IMR-90 (cell line): ENCODE measurements around the gene PLCB4. TPM values are rescaled to one million over a fixed set of nuclear protein-coding genes. Genes with fewer than 3 reads are reported as not detected.

Experiments
- ATAC-seq: fragments of 200-7000 bp; cut with Tn5 transposase; 2 replicates; pipeline ENCODE4 v1.9.1; 2020; ENCODE audit warnings: low read depth, mild to moderate bottlenecking, moderate library complexity
- BruUV-seq: library from RNA; stranded (reverse); fragments of 400-500 nt; replicated peaks from 2 replicates; lab custom pipeline; 2021; lab: Mats Ljungman, UMichigan
- CTCF ChIA-PET: fragments of 300-600 bp; formaldehyde crosslinking; extraction: SDS; loops from one replicate; lab custom pipeline; 2021; ENCODE audit warnings: antibody characterized with exemption; lab: Yijun Ruan, JAX
- POLR2A ChIA-PET: fragments of 300-600 bp; sonication (Branson Sonifier 250); formaldehyde crosslinking; loops from one replicate; lab custom pipeline; 2022; ENCODE audit warnings: antibody characterized with exemption; ENCODE audit not compliant: unreplicated experiment; lab: Charles Lee
- DNase-seq: peaks from one replicate; pipeline ENCODE4 v3.0.0; 2013
- H2AFZ ChIP-seq: replicated peaks from 2 replicates; pipeline ENCODE3; 2013; ENCODE audit warnings: low read length, mild to moderate bottlenecking; ENCODE audit not compliant: poor library complexity
- H2AK5ac ChIP-seq: 2 replicates; pipeline ENCODE4 v1.6.1; 2013; ENCODE audit warnings: low read depth, low read length, inconsistent platforms
- H2AK9ac ChIP-seq: replicated peaks from 2 replicates; pipeline ENCODE3; 2013; ENCODE audit warnings: mild to moderate bottlenecking, low read depth, low read length, moderate library complexity; ENCODE audit not compliant: poor library complexity
- H2BK120ac ChIP-seq: 2 replicates; pipeline ENCODE4 v1.6.1; 2013; ENCODE audit warnings: low read depth, low read length, inconsistent platforms
- H2BK15ac ChIP-seq: 3 replicates; pipeline ENCODE4 v1.6.1; 2013; ENCODE audit warnings: low read depth, low read length, inconsistent platforms
- H2BK20ac ChIP-seq: 2 replicates; pipeline ENCODE4 v1.6.1; 2013; ENCODE audit warnings: low read depth, mild to moderate bottlenecking, inconsistent platforms, low read length, moderate library complexity
- H2BK5ac ChIP-seq: 2 replicates; pipeline ENCODE4 v1.6.1; 2013; ENCODE audit warnings: mild to moderate bottlenecking, low read depth, low read length, inconsistent platforms; ENCODE audit not compliant: poor library complexity, severe bottlenecking
- H3K14ac ChIP-seq: replicated peaks from 2 replicates; pipeline ENCODE4 v1.6.1; 2013; ENCODE audit warnings: low read depth, low read length, inconsistent platforms
- H3K18ac ChIP-seq: 2 replicates; pipeline ENCODE4 v1.6.1; 2013; ENCODE audit warnings: low read depth, low read length, control low read depth
- H3K23ac ChIP-seq: 2 replicates; pipeline ENCODE4 v1.6.1; 2013; ENCODE audit warnings: low read depth, low read length, inconsistent platforms
- H3K27ac ChIP-seq: 2 replicates; pipeline ENCODE4 v1.5.1; 2013; ENCODE audit warnings: mild to moderate bottlenecking, control low read depth, low read length; ENCODE audit not compliant: insufficient read depth
- H3K27me3 ChIP-seq: 2 replicates; pipeline ENCODE4 v1.6.1; 2013; ENCODE audit warnings: low read length; ENCODE audit not compliant: control insufficient read depth, insufficient read depth
- H3K36me3 ChIP-seq: 2 replicates; pipeline ENCODE4 v1.6.1; 2013; ENCODE audit warnings: low read length, mixed read lengths; ENCODE audit not compliant: control insufficient read depth, insufficient read depth
- H3K4ac ChIP-seq: 2 replicates; pipeline ENCODE4 v1.6.1; 2013; ENCODE audit warnings: low read depth, low read length, inconsistent platforms
- H3K4me1 ChIP-seq: 2 replicates; pipeline ENCODE4 v1.6.1; 2013; ENCODE audit warnings: low read length, mixed read lengths; ENCODE audit not compliant: control insufficient read depth, insufficient read depth
- H3K4me2 ChIP-seq: 2 replicates; pipeline ENCODE4 v1.6.1; 2013; ENCODE audit warnings: low read depth, mild to moderate bottlenecking, control low read depth, low read length, moderate library complexity
- H3K4me3 ChIP-seq: 2 replicates; pipeline ENCODE4 v1.5.1; 2013; ENCODE audit warnings: low read depth, mild to moderate bottlenecking, control low read depth, low read length, moderate library complexity; ENCODE audit not compliant: insufficient read depth
- H3K56ac ChIP-seq: 2 replicates; pipeline ENCODE4 v1.6.1; 2013; ENCODE audit warnings: low read length, inconsistent platforms; ENCODE audit not compliant: insufficient read depth; ENCODE audit errors: extremely low read depth
- H3K79me1 ChIP-seq, 2 experiments: 2 replicates each; pipeline ENCODE4 v1.6.1; 2013; ENCODE audit warnings: low read length in 2 of 2, inconsistent platforms in 1 of 2, low read depth in 1 of 2
- H3K9ac ChIP-seq: 2 replicates; pipeline ENCODE4 v1.6.1; 2013; ENCODE audit warnings: low read depth, low read length, control low read depth
- H3K9me1 ChIP-seq: 2 replicates; pipeline ENCODE4 v1.6.1; 2013; ENCODE audit warnings: low read length, inconsistent platforms; ENCODE audit not compliant: insufficient read depth
- H3K9me3 ChIP-seq: 2 replicates; pipeline ENCODE4 v1.6.1; 2013; ENCODE audit warnings: low read length; ENCODE audit not compliant: control insufficient read depth, insufficient read depth
- H4K20me1 ChIP-seq: 2 replicates; pipeline ENCODE4 v1.6.1; 2013; ENCODE audit warnings: low read length, inconsistent platforms; ENCODE audit not compliant: insufficient read depth
- H4K5ac ChIP-seq: 2 replicates; pipeline ENCODE4 v1.6.1; 2013; ENCODE audit warnings: mild to moderate bottlenecking, low read depth, low read length, control low read depth
- H4K8ac ChIP-seq, 2 experiments: 2 replicates each; pipeline ENCODE4 v1.6.1; 2013; ENCODE audit warnings: low read depth in 2 of 2, low read length in 2 of 2, control low read depth in 1 of 2, inconsistent platforms in 1 of 2
- H4K91ac ChIP-seq: 2 replicates; pipeline ENCODE4 v1.6.1; 2013; ENCODE audit warnings: low read depth, low read length, inconsistent platforms; ENCODE audit not compliant: insufficient read depth
- CEBPB ChIP-seq: IDR thresholded peaks from 2 replicates; pipeline ENCODE4 v1.6.1; 2012; ENCODE audit warnings: low read depth, low read length, improper control_type of control experiment
- MAFK ChIP-seq: IDR thresholded peaks from 2 replicates; pipeline ENCODE4 v1.6.1; 2012; ENCODE audit warnings: low read depth, low read length, improper control_type of control experiment
- MAZ ChIP-seq: IDR thresholded peaks from 2 replicates; pipeline ENCODE4 v1.6.1; 2012; ENCODE audit warnings: low read depth, mild to moderate bottlenecking, low read length, improper control_type of control experiment, moderate library complexity, borderline replicate concordance
- NFE2L2 ChIP-seq: fragments of 150-350 bp; IDR thresholded peaks from 2 replicates; pipeline ENCODE4 v1.6.1; 2016; ENCODE audit warnings: low read depth, mild to moderate bottlenecking, low read length
- RCOR1 ChIP-seq: IDR thresholded peaks from 2 replicates; pipeline ENCODE4 v1.6.1; 2012; ENCODE audit warnings: mild to moderate bottlenecking, low read length, improper control_type of control experiment; ENCODE audit not compliant: insufficient replicate concordance
- RFX5 ChIP-seq: IDR thresholded peaks from 2 replicates; pipeline ENCODE4 v1.8.0; 2012; ENCODE audit warnings: low read depth, mild to moderate bottlenecking, low read length, moderate library complexity
- WGBS, 2 experiments: methylation state at CpG; one replicate each; pipeline versions ENCODE4 v1.1.5 to v1.1.7; 2013; ENCODE audit warnings: missing lambda C conversion rate in 2 of 2; ENCODE audit not compliant: insufficient read length in 1 of 2; ENCODE audit errors: extremely low coverage in 2 of 2; 5-methylcytosine and 5-hydroxymethylcytosine counted together
- dilution Hi-C: fragments of 300-500 bp; cut with HindIII; formaldehyde crosslinking; loops from one replicate; pipeline ENCODE4 v1.14.3; 2018; ENCODE audit warnings: low sequenced_read_pairs; ENCODE audit not compliant: unreplicated experiment
- in situ Hi-C: fragments of 300-500 bp; cut with MboI; formaldehyde crosslinking; loops from 3 replicates; pipeline ENCODE4 v1.14.3; 2019; ENCODE audit warnings: low sequenced_read_pairs, inconsistent platforms, mixed read lengths
- intact Hi-C: fragments of 100-400 bp; cut with micrococcal nuclease; formaldehyde crosslinking; loops from 2 replicates; pipeline ENCODE4 v1.10.0; 2022
- polyA plus RNA-seq, 3 experiments: library from polyadenylated mRNA; depleted of rRNA; stranded (reverse); fragments of >200 nt; gene quantifications; 2 replicates each; pipeline ENCODE4 v1.2.3, GENCODE V29; 2012; ENCODE audit warnings: low replicate concordance in 1 of 3
- total RNA-seq: library from RNA; depleted of rRNA; stranded (reverse); fragments of >200 nt; gene quantifications from 2 replicates; pipeline ENCODE4 v1.2.3, GENCODE V29; 2012
- TF ChIP-seq, protein P1 (sequence below): fragments of 150-350 bp; IDR thresholded peaks from 2 replicates; pipeline ENCODE4 v1.6.1; 2016; ENCODE audit warnings: low read depth, mild to moderate bottlenecking, low read length, moderate library complexity, borderline replicate concordance

The PLCB4 gene
- total and polyA plus RNA-seq, 2 of the 4 experiments (the other 2 are of a cell fraction) = 12.5 to 24.0 TPM

DNA sequence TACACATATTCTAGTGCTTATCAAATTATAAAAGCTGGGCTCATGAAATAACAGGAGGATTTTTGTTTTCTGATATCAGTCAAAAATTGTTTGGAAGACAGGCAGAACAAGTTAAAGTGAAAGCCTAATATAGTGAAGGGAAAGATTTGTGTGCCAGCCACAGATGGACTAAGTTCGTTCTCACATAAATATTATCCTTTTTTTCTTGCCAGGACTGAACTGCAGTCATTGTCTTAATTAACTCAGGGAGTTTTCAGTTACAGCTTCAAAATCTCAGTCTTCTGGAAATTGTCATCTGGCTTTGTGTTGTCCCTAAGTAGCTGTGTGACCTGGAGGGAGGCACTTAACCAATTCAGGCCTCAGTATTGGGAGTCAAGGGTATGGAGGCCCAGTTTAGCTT is 40.7 kb downstream of the PLCB4 start:
- dilution Hi-C loops = no loop called here
- Histone ChIP-seq H4K91ac (peak overlapping the region; percentile 80), H3K27ac (no peak overlapping the region), H2AK5ac (no peak overlapping the region), H3K9ac (no peak overlapping the region), H4K20me1 (no peaks in the 10 kb centered on the region; the same call in 1 of the 2 replicates), H3K14ac (peak overlapping the region; percentile 84; the same call in 1 of the 2 replicates), H3K36me3 (no peaks in the 10 kb centered on the region), H2BK20ac (peak overlapping the region; percentile 11; the same call in 1 of the 2 replicates), H3K4me1 (peaks cover 13% of the 10 kb centered on the region), H2BK15ac (peak overlapping the region; percentile 99; the same call in 2 of the 3 replicates), H2BK120ac (peak overlapping the region; percentile 10), H3K56ac (no peak overlapping the region), H3K4me3 (no peak overlapping the region), H4K5ac (peak overlapping the region; percentile 58; the same call in 1 of the 2 replicates), H3K18ac (peak overlapping the region; percentile 80; the same call in 1 of the 2 replicates), H2BK5ac (peak overlapping the region; percentile 62), H3K4me2 (peak overlapping the region; percentile 79; the same call in 1 of the 2 replicates), H3K23ac (no peak overlapping the region), H3K9me3 (no peaks in the 10 kb centered on the region), H3K4ac (0 out of 2 replicates have a peak overlapping the region, but pooled peaks have one; percentile 30), H3K9me1 (peaks cover 7% of the 10 kb centered on the region), H2AK9ac (no peak overlapping the region), H3K79me1 (peaks cover 33 to 60% of the 10 kb centered on the region in 2 experiments), H3K27me3 (no peaks in the 10 kb centered on the region), H4K8ac (peak overlapping the region; percentile 64 to 82; a peak in 1 of 4 replicates), H2AFZ (no peak overlapping the region)
- in situ Hi-C loops = no loop called here
- DNase-seq = no peak
- intact Hi-C loops = no loop called here
- BruUV-seq = no TSS peak
- TF ChIP-seq MAZ (no peak), RFX5 (no peak), NFE2L2 (no peak), RCOR1 (no peak), CEBPB (no peak), MAFK (no peak)
- TF ChIP-seq, protein P1, sequence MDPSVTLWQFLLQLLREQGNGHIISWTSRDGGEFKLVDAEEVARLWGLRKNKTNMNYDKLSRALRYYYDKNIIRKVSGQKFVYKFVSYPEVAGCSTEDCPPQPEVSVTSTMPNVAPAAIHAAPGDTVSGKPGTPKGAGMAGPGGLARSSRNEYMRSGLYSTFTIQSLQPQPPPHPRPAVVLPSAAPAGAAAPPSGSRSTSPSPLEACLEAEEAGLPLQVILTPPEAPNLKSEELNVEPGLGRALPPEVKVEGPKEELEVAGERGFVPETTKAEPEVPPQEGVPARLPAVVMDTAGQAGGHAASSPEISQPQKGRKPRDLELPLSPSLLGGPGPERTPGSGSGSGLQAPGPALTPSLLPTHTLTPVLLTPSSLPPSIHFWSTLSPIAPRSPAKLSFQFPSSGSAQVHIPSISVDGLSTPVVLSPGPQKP = no peak
- ChIA-PET CTCF (no interaction called here), POLR2A (no interaction called here)
- WGBS, 2 experiments = no CpG with 5 or more reads among the region's 1 CpG
- no peak for ATAC-seq
